GM19397 (cell line): ENCODE results near the gene MARCOL.

Experiments used
- ATAC-seq: cut with Tn5 transposase; IDR thresholded peaks from one replicate; pipeline ENCODE4 v1.9.1; 2021; ENCODE audit warnings: mild to moderate bottlenecking, moderate library complexity; ENCODE audit not compliant: unreplicated experiment

MARCOL gene

GRCh38 chr5:148238418-148238794, at the start of gene MARCOL:
MARCOL (plus strand) TSS chr5:148238525; CDS start chr5:148238598, 73 bp downstream.
- no peak for ATAC-seq

GRCh38 chr5:148191010-148191409, 47.3 kb upstream of the MARCOL start:
- ATAC-seq = no peak

GRCh38 chr5:148193202-148193601, 45.1 kb upstream of the MARCOL start:
- ATAC-seq = no peak

- ATAC-seq = no peak
Observed at GRCh38 chr5:148201151-148201550, 37.2 kb upstream of the MARCOL start.

GRCh38 chr5:148202531-148203203, 35.7 kb upstream of the MARCOL start, which contains the start of gene SPINK6:
SPINK6 (plus strand) TSS chr5:148203042; CDS start chr5:148203097, 55 bp downstream.
- no peak for ATAC-seq

- no peak for ATAC-seq
Observed at GRCh38 chr5:148205044-148205806, 33.1 kb upstream of the MARCOL start.

GRCh38 chr5:148205865-148206264, 32.5 kb upstream of the MARCOL start:
- no peak for ATAC-seq

GRCh38 chr5:148206620-148207019, 31.7 kb upstream of the MARCOL start:
- ATAC-seq = no peak

GRCh38 chr5:148208226-148208625, 30.1 kb upstream of the MARCOL start:
- no peak for ATAC-seq

GRCh38 chr5:148209151-148209770, 29.1 kb upstream of the MARCOL start:
- ATAC-seq = no peak

GRCh38 chr5:148214665-148215185, 23.6 kb upstream of the MARCOL start:
- ATAC-seq = no peak

- ATAC-seq = no peak
Observed at GRCh38 chr5:148221508-148221907, 16.8 kb upstream of the MARCOL start.

GRCh38 chr5:148224117-148224742, 14.1 kb upstream of the MARCOL start:
- no peak for ATAC-seq

GRCh38 chr5:148228392-148228984, 9.8 kb upstream of the MARCOL start:
- ATAC-seq = no peak

- ATAC-seq = no peak
Observed at GRCh38 chr5:148229840-148230239, 8.5 kb upstream of the MARCOL start.

GRCh38 chr5:148230240-148230639, 8.1 kb upstream of the MARCOL start:
- ATAC-seq = no peak

- ATAC-seq = no peak
Observed at GRCh38 chr5:148237785-148238417, 424 bp upstream of the MARCOL start.

- ATAC-seq = no peak
Observed at GRCh38 chr5:148248894-148249293, 10.6 kb downstream of the MARCOL start.

GRCh38 chr5:148255456-148255855, 17.1 kb downstream of the MARCOL start:
- no peak for ATAC-seq

- ATAC-seq = no peak
Observed at GRCh38 chr5:148259288-148259687, 21.0 kb downstream of the MARCOL start.
